HG03025 (cell line): ENCODE results near the gene PHRF1.

Experiments used
- ATAC-seq: cut with Tn5 transposase; IDR thresholded peaks from one replicate; pipeline ENCODE4 v1.9.1; 2021; ENCODE audit warnings: mild to moderate bottlenecking, moderate library complexity; ENCODE audit not compliant: unreplicated experiment, low FRiP score

PHRF1 gene

GRCh38 chr11:575996-576768, at the start of gene PHRF1:
TSS of gene PHRF1 (plus strand) at chr11:576470. CDS start at chr11:581513, 5,043 bp downstream.
- peak; percentile 75 for ATAC-seq

DNA sequence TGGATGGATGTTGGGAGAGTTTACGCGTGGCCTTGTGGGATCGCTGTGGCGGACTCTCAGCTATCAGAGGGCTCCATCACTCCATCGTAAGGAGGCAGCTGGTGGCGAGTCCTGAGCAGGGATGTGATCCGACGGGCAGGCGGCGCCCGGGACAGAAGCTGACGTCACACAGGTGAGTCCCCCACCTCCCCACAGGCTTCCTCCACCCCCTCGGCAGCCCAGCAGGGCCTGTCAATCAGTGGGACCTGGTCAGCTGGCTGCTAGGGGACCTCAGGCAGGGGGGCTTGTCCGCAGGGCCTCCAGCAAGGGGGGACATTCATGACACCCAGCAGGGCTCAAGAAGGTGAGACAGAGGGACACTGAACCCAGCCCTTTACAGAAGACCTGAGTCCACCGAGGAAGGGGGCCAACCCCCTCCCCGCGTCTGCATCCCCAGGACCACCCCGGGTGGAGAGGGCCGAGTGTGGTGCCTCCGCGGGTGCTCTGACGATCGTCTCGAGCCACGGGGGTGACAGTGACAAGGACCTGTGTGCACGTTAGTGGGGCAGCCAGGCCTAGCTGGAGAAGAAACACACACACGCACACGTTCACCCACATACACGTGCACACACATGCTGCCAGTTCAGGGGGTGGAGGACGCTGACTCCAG, 48.0 kb upstream of the PHRF1 start:
- ATAC-seq, result no peak

DNA sequence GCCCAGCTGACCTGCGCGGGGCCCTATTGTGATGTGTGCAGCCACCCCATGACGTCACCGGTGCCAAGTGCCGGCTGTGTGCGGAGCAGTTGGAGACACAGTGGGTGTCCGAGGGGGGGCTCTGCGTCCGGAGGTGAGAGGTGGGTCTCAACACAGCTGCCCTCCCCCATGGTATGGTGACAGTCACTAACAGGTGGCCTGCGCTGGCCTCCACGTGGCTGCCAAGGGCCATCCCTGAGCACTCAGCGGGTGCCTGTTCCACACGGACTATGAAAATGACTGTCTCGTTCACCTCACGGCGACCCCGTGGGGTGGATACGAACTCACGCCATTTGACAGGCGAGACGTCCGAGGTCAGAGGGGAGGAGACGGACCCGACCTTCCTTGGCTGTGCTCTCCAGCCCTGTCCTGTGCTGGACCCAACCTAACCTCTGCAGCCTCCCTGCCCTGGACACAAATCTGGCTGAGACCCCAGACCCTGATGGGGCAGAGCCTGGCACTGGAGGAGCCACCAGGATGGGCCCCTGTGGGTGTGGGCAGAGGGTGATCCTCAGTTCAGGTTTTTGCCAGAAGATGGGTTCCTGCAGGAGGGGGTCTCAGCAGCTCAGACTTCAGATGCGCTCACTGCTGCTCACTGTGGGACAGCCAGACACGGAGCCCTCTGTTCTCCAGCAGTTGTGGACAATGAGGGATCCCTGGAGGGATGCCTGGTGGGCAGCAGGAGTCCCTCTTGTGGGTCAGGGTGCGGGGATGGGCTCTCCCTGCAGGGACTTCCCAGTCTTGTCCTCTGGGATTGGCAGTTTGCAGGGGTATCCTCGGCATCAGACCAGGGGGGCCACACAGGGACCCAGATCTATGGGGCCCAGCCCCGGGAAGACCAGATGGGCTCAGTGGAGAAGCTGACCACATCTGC, 47.2 kb upstream of the PHRF1 start:
- ATAC-seq, result no peak

DNA sequence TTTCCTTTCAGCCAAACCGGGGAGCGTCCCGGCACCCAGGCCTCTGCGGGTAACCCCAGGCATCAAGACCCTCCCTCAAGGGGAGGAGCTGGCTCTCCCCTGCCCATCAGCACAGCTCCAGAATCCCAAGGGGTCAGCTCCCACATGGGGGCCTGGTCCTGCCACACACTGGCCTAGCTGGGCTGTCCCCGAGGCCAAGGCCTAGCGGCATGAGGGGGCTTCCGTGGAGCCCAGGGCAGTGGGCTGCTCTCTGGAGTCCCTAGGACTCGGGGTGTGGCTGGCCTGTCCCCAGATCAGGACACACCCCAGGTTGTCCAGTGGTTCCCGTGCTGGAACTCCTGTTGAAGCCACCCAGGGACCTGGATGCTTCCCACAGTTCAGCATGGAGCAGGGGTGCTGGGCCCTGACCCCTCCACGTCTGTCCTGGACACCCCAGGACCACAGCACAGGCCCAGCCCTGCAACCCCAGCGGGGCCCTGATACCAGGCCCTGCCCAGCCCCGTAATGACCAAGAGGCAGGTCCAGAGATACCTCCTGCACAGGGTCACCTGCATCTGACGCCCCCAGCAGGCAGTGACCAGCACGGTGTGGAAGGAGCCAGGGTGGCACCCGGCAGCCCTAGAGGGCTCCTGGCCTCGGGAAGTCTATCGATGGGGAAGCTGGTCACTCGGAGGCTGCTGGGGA, 46.4 kb upstream of the PHRF1 start:
- ATAC-seq, result no peak

- ATAC-seq, result no peak
These were observed 45.1 kb upstream of the PHRF1 start for GRCh38 chr11:530960-531831.

GRCh38 chr11:531919-532526, 44.2 kb upstream of the PHRF1 start:
- ATAC-seq, result no peak

DNA sequence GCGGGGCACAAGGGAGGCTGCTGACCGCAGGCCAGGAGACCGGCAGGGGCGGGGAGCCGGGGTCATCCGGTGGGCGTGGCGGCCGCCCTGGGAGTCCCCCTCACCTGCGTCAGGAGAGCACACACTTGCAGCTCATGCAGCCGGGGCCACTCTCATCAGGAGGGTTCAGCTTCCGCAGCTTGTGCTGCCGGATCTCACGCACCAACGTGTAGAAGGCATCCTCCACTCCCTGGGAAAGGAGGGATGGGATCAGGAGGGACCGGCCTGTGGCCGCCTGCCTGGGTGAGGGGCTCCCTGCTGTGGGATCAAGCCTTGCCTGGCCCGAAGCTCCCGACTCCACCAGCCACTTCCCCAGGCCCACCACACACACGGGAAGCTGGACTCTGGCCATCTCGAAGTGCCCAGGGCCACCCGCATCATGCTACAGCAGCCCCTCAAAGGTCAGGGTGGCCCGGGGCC, 43.7 kb upstream of the PHRF1 start:
- ATAC-seq, result no peak

- ATAC-seq, result no peak
These were observed 43.2 kb upstream of the PHRF1 start for GRCh38 chr11:532986-533585.

- ATAC-seq, result no peak
These were observed 42.5 kb upstream of the PHRF1 start for GRCh38 chr11:533586-534395.

- ATAC-seq, result peak; percentile 4
These were observed 41.7 kb upstream of the PHRF1 start for GRCh38 chr11:534396-535209.

GRCh38 chr11:535210-535518, 41.1 kb upstream of the PHRF1 start:
- no peak for ATAC-seq

- peak; percentile 61 for ATAC-seq
These were observed 40.5 kb upstream of the PHRF1 start, which contains the start of gene HRAS for GRCh38 chr11:535519-536454. TSS of gene HRAS (minus strand) at chr11:535576.

- peak; percentile 40 for ATAC-seq
These were observed 39.2 kb upstream of the PHRF1 start, which contains the start of gene LRRC56 for GRCh38 chr11:536841-537621. TSS of gene LRRC56 (plus strand) at chr11:537527. CDS start at chr11:540685, 3,158 bp downstream.

- no peak for ATAC-seq
These were observed 38.4 kb upstream of the PHRF1 start for GRCh38 chr11:537622-538430.
